ENCODE data around the gene LCE7A. TPM values are rescaled to one million over a fixed set of nuclear protein-coding genes. Genes with fewer than 3 reads are reported as not detected.

The LCE7A gene
- polyA plus RNA-seq, 1 donor from 2014 or later, result not detected

GRCh38 chr1:152902636-152903035 lies 42.8 kb downstream of the LCE7A start:
- Histone ChIP-seq H3K36me3 (ENCODE audit: insufficient read depth, low read length) (no peaks in the 10 kb centered on the region), H3K9me2 (ENCODE audit: insufficient read depth, low read length) (no peaks in the 10 kb centered on the region), H3K27ac (ENCODE audit: low read length) (no peak overlapping the region), H3K79me2 (replicated peaks; ENCODE audit: insufficient read depth, low read length) (no peaks in the 10 kb centered on the region), H2AFZ (ENCODE audit: low read depth, low read length) (no peak overlapping the region), H3K27me3 (ENCODE audit: insufficient read depth, low read depth, low read length) (no peaks in the 10 kb centered on the region), H3K9me3 (ENCODE audit: low read length) (no peaks in the 10 kb centered on the region), H3K9ac (ENCODE audit: low read length) (no peak overlapping the region), H3K4me2 (ENCODE audit: low read length) (no peak overlapping the region), H4K20me1 (ENCODE audit: insufficient read depth) (no peaks in the 10 kb centered on the region), H3F3A (ENCODE audit: insufficient read depth, low read length, poor library complexity, severe bottlenecking) (no peaks in the 10 kb centered on the region), H3K4me3 (ENCODE audit: low read length) (no peak overlapping the region)
- TF ChIP-seq CTCF (IDR thresholded peaks at IDR 0.05; ENCODE audit: poor library complexity, severe bottlenecking) (no peak), MXI1 (conservative IDR thresholded peaks at IDR 0.05; ENCODE audit: poor library complexity, severe bottlenecking) (no peak), EZH2 (IDR thresholded peaks at IDR 0.05; ENCODE audit: borderline replicate concordance, insufficient read depth, low read length, poor library complexity, severe bottlenecking) (no peak), TAF1 (IDR thresholded peaks at IDR 0.05; ENCODE audit: low read depth) (no peak), POLR2AphosphoS5 (IDR thresholded peaks at IDR 0.05) (no peak)

- Histone ChIP-seq H3K79me2 (replicated peaks; ENCODE audit: insufficient read depth, low read length) (no peaks in the 10 kb centered on the region), H3K9ac (ENCODE audit: low read length) (no peak overlapping the region)
- no peak for TF ChIP-seq EZH2 (IDR thresholded peaks at IDR 0.05; ENCODE audit: borderline replicate concordance, insufficient read depth, low read length, poor library complexity, severe bottlenecking)
- no peak for TF ChIP-seq EP300 (conservative IDR thresholded peaks at IDR 0.05; ENCODE audit: poor library complexity, severe bottlenecking)
- TF ChIP-seq CTCF (IDR thresholded peaks at IDR 0.05; ENCODE audit: poor library complexity, severe bottlenecking), result no peak
- TF ChIP-seq SMC3 (conservative IDR thresholded peaks at IDR 0.05; ENCODE audit: poor library complexity), result no peak
- TF ChIP-seq POLR2AphosphoS5 (IDR thresholded peaks at IDR 0.05), result no peak
- no peak for TF ChIP-seq MXI1 (conservative IDR thresholded peaks at IDR 0.05; ENCODE audit: poor library complexity, severe bottlenecking)
- no peak for TF ChIP-seq REST (IDR thresholded peaks at IDR 0.05; ENCODE audit: borderline replicate concordance)
- no peak for TF ChIP-seq TAF1 (IDR thresholded peaks at IDR 0.05; ENCODE audit: low read depth)
- no peak for TF ChIP-seq RAD21 (conservative IDR thresholded peaks at IDR 0.05)
Observed at GRCh38 chr1:152904688-152905440, 45.1 kb downstream of the LCE7A start.

More at GRCh38 chr1:152904688-152905440, 45.1 kb downstream of the LCE7A start:
- Histone ChIP-seq H2AFZ (ENCODE audit: low read depth, low read length) (no peak overlapping the region), H3K4me2 (ENCODE audit: low read length) (no peak overlapping the region), H3K9me2 (ENCODE audit: insufficient read depth, low read length) (no peaks in the 10 kb centered on the region), H3F3A (ENCODE audit: insufficient read depth, low read length, poor library complexity, severe bottlenecking) (no peaks in the 10 kb centered on the region), H3K36me3 (ENCODE audit: insufficient read depth, low read length) (no peaks in the 10 kb centered on the region), H3K4me3 (ENCODE audit: low read length) (no peak overlapping the region), H3K9me3 (ENCODE audit: low read length) (no peaks in the 10 kb centered on the region), H4K20me1 (ENCODE audit: insufficient read depth) (no peaks in the 10 kb centered on the region), H3K27me3 (ENCODE audit: insufficient read depth, low read depth, low read length) (no peaks in the 10 kb centered on the region), H3K27ac (ENCODE audit: low read length) (no peak overlapping the region)

Data from neural cell (in vitro differentiated cells).